Neural progenitor cell (in vitro differentiated cells): ENCODE results near the gene TRIM28.

ENCODE experiments used
- EZH2 ChIP-seq: fragments of 200-600 bp; sonication (generic); IDR thresholded peaks from 2 replicates; pipeline ENCODE4 v1.6.1; 2017; ENCODE audit warnings: antibody characterized with exemption, mild to moderate bottlenecking, moderate library complexity
- TF ChIP-seq, protein P1 (sequence below): fragments of 200-600 bp; sonication (generic); IDR thresholded peaks from 2 replicates; pipeline ENCODE4 v1.5.1; 2017; ENCODE audit warnings: antibody characterized with exemption, mild to moderate bottlenecking

DNA sequence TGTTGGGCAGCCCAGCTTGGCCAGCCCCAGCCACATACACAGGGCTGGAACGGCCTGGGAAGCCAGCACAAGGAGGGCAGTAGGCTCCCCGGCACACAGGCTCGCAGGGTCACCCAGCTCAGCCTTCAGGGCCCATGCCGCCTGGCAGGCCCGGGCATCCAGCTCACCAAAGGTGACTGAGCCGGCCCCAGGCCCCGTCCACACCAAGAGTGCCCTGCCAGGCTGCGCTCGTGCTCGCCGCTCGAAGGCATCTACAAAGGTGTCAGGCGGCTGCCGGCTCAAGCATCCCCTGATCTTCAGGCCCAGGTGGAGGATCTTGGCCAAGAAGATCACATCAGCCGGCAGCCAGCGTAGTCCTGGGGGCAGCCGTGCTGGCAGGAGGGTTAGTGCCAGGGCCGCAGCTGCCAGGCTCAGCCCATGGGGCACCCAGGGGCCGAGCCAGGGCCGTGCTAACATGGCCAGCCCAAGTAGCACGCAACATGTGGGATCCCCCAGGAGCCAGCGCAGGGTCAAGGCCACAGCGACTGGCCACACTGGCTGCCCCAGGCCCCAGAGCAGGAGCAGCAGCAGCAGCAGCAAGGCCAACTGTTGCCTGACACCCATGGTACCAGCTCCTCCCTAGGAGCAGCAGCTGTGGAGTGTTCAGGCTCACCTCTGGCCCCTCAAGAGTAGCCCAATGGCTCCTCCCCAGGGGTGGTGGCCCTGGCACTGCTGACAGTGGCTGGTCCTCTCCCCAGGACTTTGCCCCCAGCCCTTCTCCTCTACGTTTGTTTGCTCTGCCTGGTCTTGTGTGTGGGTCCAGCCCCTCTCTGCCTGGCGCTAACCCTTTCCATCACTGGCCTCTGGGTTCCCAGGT is 32.3 kb upstream of the TRIM28 start, which contains the start of gene SLC27A5:
- TF ChIP-seq, protein P1, sequence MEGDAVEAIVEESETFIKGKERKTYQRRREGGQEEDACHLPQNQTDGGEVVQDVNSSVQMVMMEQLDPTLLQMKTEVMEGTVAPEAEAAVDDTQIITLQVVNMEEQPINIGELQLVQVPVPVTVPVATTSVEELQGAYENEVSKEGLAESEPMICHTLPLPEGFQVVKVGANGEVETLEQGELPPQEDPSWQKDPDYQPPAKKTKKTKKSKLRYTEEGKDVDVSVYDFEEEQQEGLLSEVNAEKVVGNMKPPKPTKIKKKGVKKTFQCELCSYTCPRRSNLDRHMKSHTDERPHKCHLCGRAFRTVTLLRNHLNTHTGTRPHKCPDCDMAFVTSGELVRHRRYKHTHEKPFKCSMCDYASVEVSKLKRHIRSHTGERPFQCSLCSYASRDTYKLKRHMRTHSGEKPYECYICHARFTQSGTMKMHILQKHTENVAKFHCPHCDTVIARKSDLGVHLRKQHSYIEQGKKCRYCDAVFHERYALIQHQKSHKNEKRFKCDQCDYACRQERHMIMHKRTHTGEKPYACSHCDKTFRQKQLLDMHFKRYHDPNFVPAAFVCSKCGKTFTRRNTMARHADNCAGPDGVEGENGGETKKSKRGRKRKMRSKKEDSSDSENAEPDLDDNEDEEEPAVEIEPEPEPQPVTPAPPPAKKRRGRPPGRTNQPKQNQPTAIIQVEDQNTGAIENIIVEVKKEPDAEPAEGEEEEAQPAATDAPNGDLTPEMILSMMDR: no peak
- no peak for TF ChIP-seq EZH2
